CD4-positive, alpha-beta T cell treated with Interleukin-6 for 4 hours (primary cell): ENCODE measurements around the gene SLC16A11.

Experiments
- DNase-seq: peaks from one replicate; pipeline ENCODE4 v3.0.0-alpha.2; 2020; ENCODE audit warnings: mixed read lengths

SLC16A11 gene

GRCh38 chr17:7025245-7025644 is 18.6 kb downstream of the SLC16A11 start:
- no peak for DNase-seq

- DNase-seq = no peak
Measured at GRCh38 chr17:7024402-7024785, 19.5 kb downstream of the SLC16A11 start.

- DNase-seq = peak; percentile 93
Measured at GRCh38 chr17:7023576-7024401, 20.1 kb downstream of the SLC16A11 start.

- no peak for DNase-seq
Measured at GRCh38 chr17:7022781-7023571, 20.9 kb downstream of the SLC16A11 start, which contains the start of gene BCL6B. BCL6B (plus strand) TSS chr17:7023050; CDS start chr17:7023672, 622 bp downstream.

- peak; percentile 83 for DNase-seq
Measured at GRCh38 chr17:7021993-7022778, 21.7 kb downstream of the SLC16A11 start.

- no peak for DNase-seq
Measured at GRCh38 chr17:7020894-7021664, 22.8 kb downstream of the SLC16A11 start.

GRCh38 chr17:7019839-7020519 is 23.9 kb downstream of the SLC16A11 start:
- DNase-seq = no peak

- no peak for DNase-seq
Measured at GRCh38 chr17:7019367-7019766, 24.5 kb downstream of the SLC16A11 start.

- DNase-seq = no peak
Measured at GRCh38 chr17:7018331-7018964, 25.4 kb downstream of the SLC16A11 start.

GRCh38 chr17:7017827-7018200 is 26.1 kb downstream of the SLC16A11 start:
- no peak for DNase-seq

- DNase-seq = no peak
Measured at GRCh38 chr17:7016886-7017826, 26.7 kb downstream of the SLC16A11 start.

- no peak for DNase-seq
Measured at GRCh38 chr17:7016418-7016817, 27.5 kb downstream of the SLC16A11 start.

GRCh38 chr17:7014995-7015958 is 28.6 kb downstream of the SLC16A11 start:
- DNase-seq = peak; percentile 65

- DNase-seq = peak; percentile 98
Measured at GRCh38 chr17:7014261-7014994, 29.5 kb downstream of the SLC16A11 start.

GRCh38 chr17:7011942-7012254 is 32.0 kb downstream of the SLC16A11 start:
- no peak for DNase-seq

GRCh38 chr17:7011415-7011814 is 32.5 kb downstream of the SLC16A11 start:
- no peak for DNase-seq

- no peak for DNase-seq
Measured at GRCh38 chr17:7010523-7010922, 33.4 kb downstream of the SLC16A11 start.

- DNase-seq = no peak
Measured at GRCh38 chr17:7007143-7007542, 36.7 kb downstream of the SLC16A11 start.
